ENCODE data around the gene PBLD. TPM values are rescaled to one million over a fixed set of nuclear protein-coding genes. Genes with fewer than 3 reads are reported as not detected.
"Not testable (repeated sequence)": the region's sequence is repeated elsewhere in the genome, so short reads cannot be mapped to it uniquely, and the experiment has no call there.

PBLD gene
- total RNA-seq, 1 donor from 2014 or later = 6.9 TPM

DNA sequence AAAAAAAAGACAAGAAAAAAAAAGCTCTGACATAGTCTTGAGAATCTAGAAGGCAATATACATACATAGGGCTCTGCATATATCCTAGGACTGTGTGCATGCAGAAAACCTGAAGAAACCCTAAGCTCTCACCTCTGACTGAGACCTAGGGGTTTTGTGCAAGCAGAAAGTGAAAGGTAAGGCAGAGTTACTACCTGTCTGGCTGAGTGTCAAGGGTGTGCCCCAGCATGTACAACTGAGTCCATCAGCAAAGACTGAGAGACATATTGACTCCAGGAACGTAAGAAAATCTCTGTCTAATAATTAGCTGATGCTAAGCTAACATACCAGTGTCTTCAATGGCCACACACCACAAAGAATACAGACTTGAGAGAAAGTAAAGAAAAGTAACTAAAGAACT, 17.1 kb downstream of the PBLD start:
- DNase-seq (ENCODE audit: extremely low spot score, unreplicated experiment) = no peak
- Mint-ChIP-seq H3K36me3 (peaks cover 4% of the 10 kb centered on the region), H3K27ac (no peak overlapping the region), H3K9me3 (no peaks in the 10 kb centered on the region), H3K4me1 (ENCODE audit: unreplicated experiment) (no peaks in the 10 kb centered on the region), H3K27me3 (no peaks in the 10 kb centered on the region), H3K4me3 (no peak overlapping the region)
- TF ChIP-seq, protein P1, sequence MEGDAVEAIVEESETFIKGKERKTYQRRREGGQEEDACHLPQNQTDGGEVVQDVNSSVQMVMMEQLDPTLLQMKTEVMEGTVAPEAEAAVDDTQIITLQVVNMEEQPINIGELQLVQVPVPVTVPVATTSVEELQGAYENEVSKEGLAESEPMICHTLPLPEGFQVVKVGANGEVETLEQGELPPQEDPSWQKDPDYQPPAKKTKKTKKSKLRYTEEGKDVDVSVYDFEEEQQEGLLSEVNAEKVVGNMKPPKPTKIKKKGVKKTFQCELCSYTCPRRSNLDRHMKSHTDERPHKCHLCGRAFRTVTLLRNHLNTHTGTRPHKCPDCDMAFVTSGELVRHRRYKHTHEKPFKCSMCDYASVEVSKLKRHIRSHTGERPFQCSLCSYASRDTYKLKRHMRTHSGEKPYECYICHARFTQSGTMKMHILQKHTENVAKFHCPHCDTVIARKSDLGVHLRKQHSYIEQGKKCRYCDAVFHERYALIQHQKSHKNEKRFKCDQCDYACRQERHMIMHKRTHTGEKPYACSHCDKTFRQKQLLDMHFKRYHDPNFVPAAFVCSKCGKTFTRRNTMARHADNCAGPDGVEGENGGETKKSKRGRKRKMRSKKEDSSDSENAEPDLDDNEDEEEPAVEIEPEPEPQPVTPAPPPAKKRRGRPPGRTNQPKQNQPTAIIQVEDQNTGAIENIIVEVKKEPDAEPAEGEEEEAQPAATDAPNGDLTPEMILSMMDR (conservative IDR thresholded peaks at IDR 0.05) = no peak

DNA sequence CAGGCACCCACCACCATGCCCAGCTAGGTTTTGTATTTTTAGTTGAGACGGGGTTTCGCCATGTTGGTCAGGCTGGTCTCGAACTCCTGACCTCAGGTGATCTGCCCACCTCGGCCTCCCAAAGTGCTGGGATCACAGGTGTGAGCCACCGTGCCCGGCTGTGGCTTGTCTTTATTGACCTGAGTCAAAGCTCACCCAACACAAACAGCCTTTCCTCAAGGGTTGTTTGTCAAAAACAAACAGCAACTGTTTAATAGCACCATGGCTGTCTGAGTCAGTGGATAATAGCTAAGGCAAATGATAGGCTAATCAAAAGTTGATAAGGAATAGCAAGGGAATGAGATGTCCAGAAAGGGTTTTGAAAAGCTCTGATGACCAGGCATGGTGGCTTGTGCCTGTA, 17.8 kb downstream of the PBLD start:
- not testable (repeated sequence) for H3K36me3 Mint-ChIP-seq; H3K4me3 Mint-ChIP-seq; H3K9me3 Mint-ChIP-seq; DNase-seq (ENCODE audit: extremely low spot score, unreplicated experiment); H3K4me1 Mint-ChIP-seq (ENCODE audit: unreplicated experiment); H3K27ac Mint-ChIP-seq; H3K27me3 Mint-ChIP-seq

DNA sequence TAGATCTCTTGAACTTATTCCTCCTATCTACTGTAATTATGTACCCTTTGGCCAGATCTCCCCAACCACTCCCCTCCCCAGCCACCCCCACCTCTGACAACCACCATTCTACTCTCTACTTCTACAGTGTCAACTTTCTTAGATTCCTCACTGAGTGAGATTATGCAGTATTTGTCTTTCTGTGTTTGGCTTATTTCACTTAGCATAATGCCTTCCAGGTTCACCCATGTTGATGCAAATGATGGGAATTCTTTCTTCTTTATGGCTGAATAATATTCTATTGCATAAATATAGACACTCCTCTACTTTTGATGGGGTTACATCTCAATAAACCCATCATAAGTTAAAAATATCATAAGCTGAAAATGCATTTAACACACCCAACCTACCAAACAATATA, 22.2 kb downstream of the PBLD start:
- DNase-seq (ENCODE audit: extremely low spot score, unreplicated experiment) = no peak
- Mint-ChIP-seq H3K27me3 (no peaks in the 10 kb centered on the region), H3K36me3 (no peaks in the 10 kb centered on the region), H3K27ac (no peak overlapping the region), H3K9me3 (peaks cover 3% of the 10 kb centered on the region), H3K4me1 (ENCODE audit: unreplicated experiment) (peaks cover 5% of the 10 kb centered on the region), H3K4me3 (no peak overlapping the region)
- TF ChIP-seq, protein P1 (conservative IDR thresholded peaks at IDR 0.05) = no peak

DNA sequence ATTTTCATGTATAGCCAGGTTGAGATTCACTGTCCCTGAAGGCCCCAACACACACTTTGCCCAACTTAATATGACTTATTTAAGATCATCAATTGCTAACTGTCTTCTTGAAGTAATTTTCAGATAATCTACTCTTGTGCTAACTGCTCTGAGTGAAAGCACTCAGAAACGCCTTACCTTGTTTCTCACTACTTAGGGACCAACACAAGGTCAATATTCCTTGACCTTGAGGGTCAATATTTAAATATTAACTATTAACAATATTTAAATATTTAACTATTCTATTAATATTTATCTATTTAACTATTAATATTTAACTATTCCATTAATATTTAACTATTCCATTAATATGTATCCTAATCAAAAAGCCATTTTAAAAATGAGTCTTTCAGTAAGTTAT, 26.9 kb downstream of the PBLD start:
- Mint-ChIP-seq H3K36me3 (no peaks in the 10 kb centered on the region), H3K27me3 (no peaks in the 10 kb centered on the region), H3K4me1 (ENCODE audit: unreplicated experiment) (peaks cover 12% of the 10 kb centered on the region), H3K4me3 (no peak overlapping the region), H3K9me3 (peaks cover 3% of the 10 kb centered on the region), H3K27ac (no peak overlapping the region)
- TF ChIP-seq, protein P1 (conservative IDR thresholded peaks at IDR 0.05) = no peak
- DNase-seq (ENCODE audit: extremely low spot score, unreplicated experiment) = no peak

DNA sequence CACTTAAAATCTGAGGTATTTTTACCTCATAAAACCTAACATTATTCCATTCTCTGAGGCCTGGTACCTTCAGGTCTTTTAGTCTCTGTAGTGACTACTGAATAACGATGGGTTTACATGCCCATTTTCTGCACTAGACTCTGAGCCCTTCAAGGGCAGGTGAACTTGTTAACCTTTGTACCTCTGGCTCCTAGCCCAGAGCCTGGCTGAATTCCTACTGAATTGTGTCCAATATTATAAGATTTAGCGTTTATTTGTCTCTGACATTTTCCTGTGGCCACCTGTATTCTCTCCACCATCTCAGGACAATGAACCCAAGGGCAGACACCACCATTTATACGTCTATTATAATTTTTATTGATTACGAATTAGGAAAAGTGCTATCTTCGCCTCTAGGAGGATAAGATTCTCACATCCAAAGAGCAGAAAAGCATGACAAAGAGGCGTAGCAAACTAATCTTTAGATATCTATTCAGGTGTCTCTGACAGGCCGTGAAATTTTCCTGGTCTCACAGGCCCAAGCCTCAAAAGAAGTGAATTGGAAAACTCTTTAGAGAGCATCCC, 28.8 kb downstream of the PBLD start:
- Mint-ChIP-seq H3K4me1 (ENCODE audit: unreplicated experiment) (peaks cover 20% of the 10 kb centered on the region), H3K9me3 (peaks cover 3% of the 10 kb centered on the region), H3K4me3 (no peak overlapping the region), H3K27ac (no peak overlapping the region), H3K36me3 (no peaks in the 10 kb centered on the region), H3K27me3 (no peaks in the 10 kb centered on the region)
- TF ChIP-seq, protein P1 (conservative IDR thresholded peaks at IDR 0.05) = no peak
- no peak for DNase-seq (ENCODE audit: extremely low spot score, unreplicated experiment)

DNA sequence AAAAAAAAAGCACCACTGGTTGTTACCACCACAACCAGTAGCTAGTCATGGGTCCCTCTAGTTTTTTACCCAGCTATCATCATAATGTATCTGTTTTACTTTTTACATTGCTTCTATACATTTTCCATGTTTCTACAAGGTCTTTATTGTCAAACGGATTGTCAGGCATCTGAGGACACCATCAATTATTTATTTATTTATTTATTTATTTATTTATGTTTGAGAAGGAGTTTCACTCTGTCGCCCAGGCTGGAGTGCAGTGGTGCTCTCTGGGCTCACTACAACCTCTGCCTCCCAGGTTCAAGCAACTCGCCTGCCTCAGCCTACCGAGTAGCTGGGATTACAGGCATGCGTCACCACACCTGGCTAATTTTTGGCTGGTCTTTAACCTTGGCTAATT, 29.9 kb downstream of the PBLD start:
- DNase-seq (ENCODE audit: extremely low spot score, unreplicated experiment) = no peak
- H3K9me3 Mint-ChIP-seq = peaks cover 3% of the 10 kb centered on the region
- H3K36me3 Mint-ChIP-seq = no peaks in the 10 kb centered on the region
- H3K27me3 Mint-ChIP-seq = no peaks in the 10 kb centered on the region
- peaks cover 20% of the 10 kb centered on the region for H3K4me1 Mint-ChIP-seq (ENCODE audit: unreplicated experiment)
- H3K27ac Mint-ChIP-seq = no peak overlapping the region
- TF ChIP-seq, protein P1 (conservative IDR thresholded peaks at IDR 0.05) = no peak
- H3K4me3 Mint-ChIP-seq = no peak overlapping the region

Measured in type B pancreatic cell (in vitro differentiated cells).